Activated naive CD8-positive, alpha-beta T cell treated with anti-CD3 and anti-CD28 coated beads for 36 hours (primary cell): ENCODE measurements around the gene THYN1. TPM values are rescaled to one million over a fixed set of nuclear protein-coding genes. Genes with fewer than 3 reads are reported as not detected.

Experiments
- DNase-seq: peaks from one replicate; pipeline ENCODE4 v3.0.0; 2021
- H3K27ac Mint-ChIP-seq: one replicate; pipeline ENCODE4 v1.8.0; 2022; ENCODE audit warnings: mild to moderate bottlenecking, moderate library complexity, mixed read lengths
- H3K27me3 Mint-ChIP-seq: one replicate; pipeline ENCODE4 v1.8.0; 2022; ENCODE audit warnings: mild to moderate bottlenecking, mixed read lengths
- H3K36me3 Mint-ChIP-seq: one replicate; pipeline ENCODE4 v1.8.0; 2021; ENCODE audit warnings: mild to moderate bottlenecking, mixed read lengths
- H3K4me1 Mint-ChIP-seq: one replicate; pipeline ENCODE4 v1.8.0; 2021; ENCODE audit warnings: mixed read lengths
- H3K4me3 Mint-ChIP-seq: one replicate; pipeline ENCODE4 v1.8.0; 2022; ENCODE audit warnings: mild to moderate bottlenecking, moderate library complexity, mixed read lengths
- H3K9me3 Mint-ChIP-seq: one replicate; pipeline ENCODE4 v1.8.0; 2022; ENCODE audit warnings: mixed read lengths
- total RNA-seq, 2 experiments: library from RNA; stranded (reverse); gene quantifications; one replicate each; pipeline ENCODE4 v1.2.3, GENCODE V29; 2021

The THYN1 gene
- total RNA-seq, 2 experiments from 2014 or later = 79.5 to 79.8 TPM

DNA sequence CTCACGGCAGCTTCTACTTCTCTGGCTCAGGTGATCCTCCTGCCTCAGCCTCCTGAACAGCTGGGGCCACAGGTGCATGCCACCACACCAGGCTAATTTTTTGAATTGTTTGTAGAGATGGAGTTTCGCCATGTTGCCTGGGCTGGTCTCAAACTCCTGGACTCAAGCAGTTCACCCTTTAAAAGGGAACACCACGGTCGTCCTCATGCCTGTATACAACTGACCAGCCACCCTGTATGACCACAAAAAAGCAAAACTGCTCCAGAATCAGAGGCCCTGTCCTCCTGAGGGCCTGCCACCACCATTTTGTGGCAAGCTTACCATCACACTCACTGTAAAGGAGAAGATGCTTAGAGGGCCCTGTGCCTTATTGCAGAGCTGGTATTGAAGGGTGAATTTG lies 25.2 kb upstream of the THYN1 start:
- DNase-seq = no peak
- Mint-ChIP-seq H3K9me3 (no peaks in the 10 kb centered on the region), H3K4me1 (peaks cover 25% of the 10 kb centered on the region), H3K4me3 (no peak overlapping the region), H3K36me3 (peaks cover 21% of the 10 kb centered on the region), H3K27me3 (peaks cover 9% of the 10 kb centered on the region), H3K27ac (no peak overlapping the region)

DNA sequence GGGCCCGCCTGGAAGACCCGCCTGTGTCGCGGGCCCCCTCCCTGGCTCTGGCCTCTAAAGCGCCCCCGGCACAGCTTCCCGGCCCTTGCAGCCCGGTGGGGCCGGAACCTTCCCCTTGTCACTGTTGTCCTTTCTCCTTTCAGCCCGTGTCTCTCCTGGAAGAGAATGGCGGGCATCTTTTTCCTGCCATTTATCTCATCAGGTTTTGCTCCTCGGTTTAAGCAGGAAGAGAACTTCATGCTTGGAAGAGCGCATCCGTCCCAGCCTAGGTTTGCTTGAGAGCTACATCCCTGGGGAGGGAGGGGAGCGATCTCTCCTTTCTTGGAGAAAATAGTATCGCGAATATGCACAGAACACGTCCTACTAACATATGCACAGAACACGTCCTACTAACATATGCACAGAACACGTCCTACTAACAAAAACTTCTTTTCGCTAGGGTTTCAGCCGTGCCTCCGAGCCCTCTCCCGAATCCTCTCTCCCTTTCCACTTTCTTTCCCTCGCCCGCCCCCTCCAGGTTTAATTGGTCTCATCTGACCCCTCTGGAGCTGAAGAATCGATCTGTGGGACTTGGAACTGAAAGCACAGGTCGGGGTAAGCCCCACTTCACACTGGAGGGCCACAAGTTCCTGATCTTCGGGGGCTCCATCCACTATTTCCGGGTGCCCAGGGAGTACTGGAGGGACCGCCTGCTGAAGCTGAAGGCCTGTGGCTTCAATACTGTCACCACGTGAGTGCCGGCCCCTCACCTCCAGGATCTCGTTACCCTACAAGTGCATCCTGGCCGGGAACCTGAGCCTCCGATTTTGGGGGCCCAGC lies 24.2 kb upstream of the THYN1 start:
- Mint-ChIP-seq H3K4me3 (peak overlapping the region; percentile 86), H3K27ac (peak overlapping the region; percentile 72), H3K36me3 (peaks cover 21% of the 10 kb centered on the region), H3K9me3 (no peaks in the 10 kb centered on the region), H3K4me1 (peaks cover 34% of the 10 kb centered on the region), H3K27me3 (peaks cover 9% of the 10 kb centered on the region)
- DNase-seq = no peak

DNA sequence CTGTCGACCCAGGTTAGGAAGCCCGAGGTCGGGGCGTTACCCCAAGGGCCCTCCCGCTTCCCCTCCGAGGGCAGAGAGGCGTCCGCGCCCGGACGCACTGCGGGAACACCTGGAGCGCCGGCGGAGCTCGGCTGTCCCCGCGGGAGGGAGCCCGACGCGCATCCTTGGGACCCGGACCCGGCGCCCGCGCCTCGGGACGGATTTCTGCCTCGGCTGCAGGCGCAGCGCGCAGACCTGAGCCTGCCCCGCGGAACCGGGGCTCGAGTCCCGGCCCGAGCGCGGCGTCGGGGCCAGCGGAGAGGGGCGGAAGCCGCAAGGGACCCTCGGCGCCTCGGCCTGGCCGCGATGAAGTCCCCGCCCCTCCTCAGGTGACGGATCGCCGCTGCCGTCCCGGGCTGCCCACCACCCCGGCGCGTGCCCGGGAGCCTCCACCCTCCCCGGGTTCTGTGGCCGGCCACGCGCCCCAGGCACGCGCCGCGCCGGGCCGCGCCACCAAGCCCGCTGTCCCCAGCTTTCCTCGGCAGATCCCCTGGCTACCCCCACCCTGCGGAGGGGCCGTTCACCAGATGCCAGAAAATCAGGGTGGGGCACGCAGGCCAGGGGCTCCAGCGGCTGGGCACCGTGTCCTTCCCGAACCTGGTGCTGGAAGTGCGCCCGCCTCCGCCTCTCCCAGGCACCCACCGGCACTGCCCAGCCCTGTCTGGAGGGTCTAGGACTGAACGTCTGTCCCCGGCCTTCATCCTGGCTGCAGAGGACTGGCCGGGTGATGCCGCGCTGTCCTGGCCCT lies 23.4 kb upstream of the THYN1 start:
- Mint-ChIP-seq H3K36me3 (peaks cover 21% of the 10 kb centered on the region), H3K27ac (peak overlapping the region; percentile 95), H3K4me3 (peak overlapping the region; percentile 87), H3K4me1 (peaks cover 36% of the 10 kb centered on the region), H3K27me3 (peaks cover 9% of the 10 kb centered on the region), H3K9me3 (no peaks in the 10 kb centered on the region)
- DNase-seq = no peak

DNA sequence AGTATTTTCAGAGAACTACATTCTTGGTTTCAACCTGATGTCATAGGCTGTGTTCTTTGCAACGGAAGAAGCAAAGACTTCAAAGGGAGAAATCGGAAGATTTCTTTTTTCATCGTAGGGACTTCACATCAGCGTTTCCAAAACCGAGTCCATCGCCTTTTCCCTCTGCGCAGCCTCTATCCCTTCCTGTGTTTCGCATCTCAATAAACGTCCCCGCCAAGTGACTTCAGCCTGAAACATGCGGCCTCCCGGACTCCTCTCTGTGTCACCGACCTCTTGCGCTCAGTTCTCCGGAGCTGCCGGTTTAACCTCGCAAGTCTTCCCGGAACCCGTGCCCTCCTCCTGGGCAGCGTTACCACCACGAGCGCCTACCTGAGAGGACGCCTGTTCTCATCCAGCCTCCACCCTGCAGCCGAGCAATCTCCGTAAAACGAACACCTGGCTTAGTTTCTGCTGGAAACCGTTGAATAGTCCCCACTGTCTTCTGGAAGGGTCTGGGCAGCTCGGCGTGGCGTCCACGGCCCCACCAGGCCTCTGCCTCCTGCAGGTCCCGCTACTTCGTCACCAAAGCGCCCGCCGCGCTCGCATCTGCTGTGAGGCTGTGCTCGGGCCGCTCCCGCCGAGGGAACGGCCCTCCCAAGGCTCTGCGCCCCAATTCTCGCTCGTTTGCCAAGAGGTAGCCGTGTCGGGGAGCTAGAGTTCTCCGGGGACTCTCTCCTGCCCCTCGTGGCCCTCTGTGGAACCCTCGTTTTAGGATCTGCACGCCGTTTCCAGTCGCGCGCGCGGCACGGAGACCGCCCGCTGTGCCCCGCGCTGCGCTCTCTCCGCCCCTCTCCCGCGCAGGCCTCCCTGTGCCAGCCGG lies 22.6 kb upstream of the THYN1 start, which contains the start of gene GLB1L3:
Gene GLB1L3, plus strand, starts transcription at position 846 of the 862 bp plus-strand sequence. CDS start 362 bp downstream, outside the sequence.
- Mint-ChIP-seq H3K27me3 (peaks cover 9% of the 10 kb centered on the region), H3K4me1 (peaks cover 43% of the 10 kb centered on the region), H3K27ac (peak within 1 kb of the TSS; percentile 95), H3K4me3 (peak within 1 kb of the TSS; percentile 87), H3K9me3 (no peaks in the 10 kb centered on the region), H3K36me3 (peaks cover 21% of the 10 kb centered on the region)
- DNase-seq = peak; percentile 84

DNA sequence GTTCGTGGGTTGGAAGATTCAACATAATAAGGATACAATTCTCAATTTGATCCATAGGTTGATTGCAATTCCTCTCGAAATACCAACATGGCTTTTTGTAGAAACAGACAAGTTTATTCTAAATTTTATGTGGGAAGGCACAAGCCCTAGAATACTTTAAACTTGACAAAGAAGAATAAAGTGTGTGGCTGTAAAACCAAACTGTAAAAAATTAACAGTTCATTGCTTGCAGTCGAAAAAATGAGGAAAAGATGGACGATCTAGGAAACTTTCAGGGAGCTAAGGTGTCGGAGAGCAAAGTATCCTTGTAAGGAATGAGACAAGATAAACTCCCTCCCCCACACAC lies 22.0 kb upstream of the THYN1 start:
- H3K9me3 Mint-ChIP-seq = no peaks in the 10 kb centered on the region
- H3K27me3 Mint-ChIP-seq = peaks cover 9% of the 10 kb centered on the region
- peak overlapping the region; percentile 87 for H3K4me3 Mint-ChIP-seq
- DNase-seq = no peak
- H3K4me1 Mint-ChIP-seq = peaks cover 49% of the 10 kb centered on the region
- H3K27ac Mint-ChIP-seq = peak overlapping the region; percentile 95
- H3K36me3 Mint-ChIP-seq = peaks cover 21% of the 10 kb centered on the region

DNA sequence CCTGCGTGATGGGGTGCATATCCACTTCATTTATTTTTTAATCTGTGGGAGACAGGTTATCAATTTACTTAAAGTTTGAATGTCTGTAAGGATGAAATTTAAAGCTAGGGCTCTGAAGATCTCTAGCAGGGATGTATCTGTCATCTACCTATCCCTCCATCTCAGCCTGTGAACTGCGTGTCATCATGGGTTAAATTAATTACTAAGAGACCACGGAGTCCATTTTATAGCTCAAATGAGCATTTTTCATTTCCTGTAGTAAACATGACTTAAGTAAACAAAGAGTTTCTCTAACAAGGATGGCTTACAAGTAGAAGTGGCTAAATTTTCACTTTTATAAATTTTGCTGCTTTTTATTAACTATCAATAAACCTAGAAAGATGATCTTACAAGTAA lies 20.2 kb upstream of the THYN1 start:
- H3K27ac Mint-ChIP-seq = no peak overlapping the region
- H3K9me3 Mint-ChIP-seq = no peaks in the 10 kb centered on the region
- H3K27me3 Mint-ChIP-seq = peaks cover 4% of the 10 kb centered on the region
- no peak overlapping the region for H3K4me3 Mint-ChIP-seq
- peaks cover 47% of the 10 kb centered on the region for H3K4me1 Mint-ChIP-seq
- DNase-seq = no peak
- H3K36me3 Mint-ChIP-seq = peaks cover 9% of the 10 kb centered on the region

DNA sequence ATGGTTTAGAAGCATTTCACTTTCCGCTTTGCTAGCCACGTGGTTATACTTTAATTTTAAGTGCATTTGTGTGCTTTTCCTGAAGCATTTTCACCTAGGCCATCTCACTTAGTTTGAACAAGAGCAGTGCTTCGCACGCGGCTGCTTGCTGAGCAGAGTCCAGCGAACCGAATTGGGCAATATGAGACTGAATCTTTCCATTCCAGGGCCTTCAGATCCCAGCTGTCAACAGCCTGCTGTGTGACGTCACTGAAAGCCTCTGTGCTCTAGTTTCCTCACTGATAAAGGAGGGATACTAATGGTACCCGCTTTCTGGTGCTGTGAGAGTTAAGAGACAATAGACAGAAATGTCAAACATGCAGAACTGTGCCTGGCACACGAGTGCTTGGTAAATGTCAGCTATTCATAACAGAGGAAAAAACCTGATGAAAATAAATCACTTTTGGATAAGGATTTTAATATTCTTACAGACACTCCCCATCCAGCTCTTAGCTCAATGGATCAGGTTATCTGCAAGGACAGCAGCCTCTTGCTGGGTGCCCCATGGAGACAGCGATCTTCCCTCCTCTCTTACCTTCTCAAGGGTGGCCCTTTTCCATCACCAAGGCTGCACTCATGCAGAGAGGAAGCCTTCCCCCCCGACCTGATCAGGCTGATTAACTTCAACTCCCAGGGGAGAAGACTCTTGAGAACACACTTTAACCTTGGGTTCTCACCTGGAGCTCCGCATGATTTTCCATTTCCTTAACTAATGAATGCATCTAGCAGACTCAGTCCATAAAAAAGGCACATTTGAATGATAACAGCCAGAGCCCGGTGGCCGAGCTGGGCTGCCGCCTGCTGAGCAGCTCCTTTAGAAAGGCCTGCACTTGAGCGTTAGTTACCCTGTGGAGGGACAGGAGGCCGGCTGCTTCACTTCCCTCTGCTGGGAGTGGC lies 19.5 kb upstream of the THYN1 start:
- peaks cover 4% of the 10 kb centered on the region for H3K27me3 Mint-ChIP-seq
- H3K36me3 Mint-ChIP-seq = peaks cover 5% of the 10 kb centered on the region
- peak overlapping the region; percentile 32 for H3K4me3 Mint-ChIP-seq
- no peaks in the 10 kb centered on the region for H3K9me3 Mint-ChIP-seq
- no peak overlapping the region for H3K27ac Mint-ChIP-seq
- no peak for DNase-seq
- H3K4me1 Mint-ChIP-seq = peaks cover 45% of the 10 kb centered on the region

DNA sequence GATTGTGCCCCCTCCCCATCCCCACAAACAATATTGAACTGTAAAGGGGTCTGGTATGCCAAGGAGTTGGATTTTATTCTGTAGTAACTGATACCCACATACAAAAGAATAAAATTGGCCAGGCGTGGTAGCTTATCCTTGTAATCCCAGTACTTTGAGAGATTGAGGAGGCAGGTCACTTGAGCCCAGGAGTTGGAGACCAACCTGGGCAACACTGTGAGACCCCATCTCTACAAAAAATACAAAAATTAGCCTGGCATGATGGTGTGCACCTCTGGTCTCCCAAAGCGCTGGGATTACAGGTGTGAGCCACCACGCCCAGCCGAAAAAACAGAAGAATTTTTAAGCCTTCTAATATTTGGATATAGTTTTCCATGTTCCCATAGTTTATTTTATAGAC lies 18.8 kb upstream of the THYN1 start:
- Mint-ChIP-seq H3K27me3 (no peaks in the 10 kb centered on the region), H3K27ac (no peak overlapping the region), H3K4me3 (no peak overlapping the region), H3K36me3 (no peaks in the 10 kb centered on the region), H3K4me1 (peaks cover 42% of the 10 kb centered on the region), H3K9me3 (no peaks in the 10 kb centered on the region)
- DNase-seq = no peak

DNA sequence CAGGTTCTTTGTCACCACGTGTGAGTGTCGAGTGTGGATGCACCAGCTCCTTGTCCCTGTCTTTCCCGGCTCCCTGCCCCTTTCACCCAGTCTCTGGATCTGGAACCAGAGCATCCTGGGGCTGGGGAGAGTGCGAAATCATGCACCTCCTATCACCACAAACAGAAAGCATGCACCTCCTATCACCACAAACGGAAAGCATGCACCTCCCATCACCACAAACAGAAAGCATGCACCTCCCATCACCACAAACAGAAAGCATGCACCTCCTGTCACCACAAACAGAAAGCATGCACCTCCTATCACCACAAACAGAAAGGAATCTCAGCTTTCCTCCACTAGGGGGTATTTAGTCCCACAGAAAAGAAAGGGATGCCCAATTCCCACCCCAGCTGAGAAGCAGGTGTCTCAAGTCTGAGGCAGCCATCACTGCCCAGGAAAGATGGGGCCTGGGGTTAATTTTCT lies 17.1 kb upstream of the THYN1 start:
- DNase-seq = peak; percentile 14
- Mint-ChIP-seq H3K27ac (no peak overlapping the region), H3K4me3 (no peak overlapping the region), H3K36me3 (no peaks in the 10 kb centered on the region), H3K9me3 (no peaks in the 10 kb centered on the region), H3K4me1 (peaks cover 43% of the 10 kb centered on the region), H3K27me3 (no peaks in the 10 kb centered on the region)

DNA sequence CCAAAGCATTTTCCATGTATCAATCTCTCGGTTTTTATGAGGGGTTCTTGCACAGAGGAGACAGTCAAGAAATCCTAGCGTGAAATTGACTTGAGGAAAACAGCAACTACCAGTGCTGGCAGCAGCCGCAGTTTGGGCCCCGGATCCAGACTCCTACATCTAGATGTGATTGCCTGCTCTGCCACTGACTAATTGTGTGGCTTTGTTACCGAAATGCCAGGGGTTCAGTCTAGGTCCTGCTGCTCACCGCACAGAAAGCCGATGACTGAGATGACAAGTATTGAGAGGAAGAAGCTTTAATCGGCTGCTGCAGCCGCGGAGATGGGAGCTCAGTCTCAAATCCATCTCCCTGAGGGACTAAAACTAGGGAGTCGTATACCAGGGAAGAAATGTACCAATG lies 14.8 kb upstream of the THYN1 start:
- H3K4me1 Mint-ChIP-seq = peaks cover 23% of the 10 kb centered on the region
- no peaks in the 10 kb centered on the region for H3K27me3 Mint-ChIP-seq
- H3K27ac Mint-ChIP-seq = no peak overlapping the region
- H3K4me3 Mint-ChIP-seq = no peak overlapping the region
- H3K9me3 Mint-ChIP-seq = no peaks in the 10 kb centered on the region
- H3K36me3 Mint-ChIP-seq = no peaks in the 10 kb centered on the region
- no peak for DNase-seq

DNA sequence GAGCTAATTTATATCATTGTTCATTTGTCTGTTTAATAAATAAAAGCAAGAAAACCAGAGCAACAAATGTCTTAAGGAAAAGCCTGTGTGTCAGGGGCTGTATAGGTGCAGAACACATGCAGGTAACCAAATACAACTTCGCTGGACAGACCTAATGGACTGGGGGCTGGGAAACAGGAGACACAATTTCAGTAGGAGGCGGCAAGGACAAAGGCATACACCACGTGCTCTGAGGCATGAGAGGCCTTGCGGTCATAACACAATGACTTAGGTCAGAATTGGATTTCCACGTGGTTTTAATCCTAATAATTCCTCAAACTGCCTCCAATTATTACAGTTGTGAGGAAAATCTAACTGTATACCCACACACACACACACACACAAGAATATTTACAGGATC lies 14.3 kb upstream of the THYN1 start:
- peaks cover 19% of the 10 kb centered on the region for H3K4me1 Mint-ChIP-seq
- no peak overlapping the region for H3K4me3 Mint-ChIP-seq
- no peak overlapping the region for H3K27ac Mint-ChIP-seq
- H3K9me3 Mint-ChIP-seq = no peaks in the 10 kb centered on the region
- no peaks in the 10 kb centered on the region for H3K36me3 Mint-ChIP-seq
- no peak for DNase-seq
- H3K27me3 Mint-ChIP-seq = no peaks in the 10 kb centered on the region

DNA sequence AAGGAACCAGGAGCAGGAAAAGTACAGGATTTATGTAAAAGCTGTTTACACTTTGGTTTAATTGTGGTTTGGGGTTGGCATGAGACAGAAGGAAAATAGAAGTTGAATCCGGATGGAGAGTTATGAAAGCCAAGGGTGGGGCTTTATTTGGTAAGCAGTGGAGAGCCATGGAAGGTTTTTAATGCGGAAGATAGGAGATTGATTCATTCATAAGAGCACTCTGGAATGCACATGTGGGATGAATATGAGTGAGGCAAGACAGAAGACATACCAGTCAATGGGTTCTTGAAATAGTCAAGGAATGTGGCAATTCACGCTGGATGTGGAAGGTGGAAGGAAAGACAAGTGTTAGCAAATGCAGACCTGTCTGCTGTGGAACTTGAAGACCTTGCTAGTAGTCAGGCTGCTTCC lies 13.7 kb upstream of the THYN1 start:
- H3K36me3 Mint-ChIP-seq = no peaks in the 10 kb centered on the region
- H3K4me3 Mint-ChIP-seq = no peak overlapping the region
- no peak overlapping the region for H3K27ac Mint-ChIP-seq
- no peaks in the 10 kb centered on the region for H3K27me3 Mint-ChIP-seq
- H3K4me1 Mint-ChIP-seq = peaks cover 17% of the 10 kb centered on the region
- DNase-seq = no peak
- no peaks in the 10 kb centered on the region for H3K9me3 Mint-ChIP-seq

DNA sequence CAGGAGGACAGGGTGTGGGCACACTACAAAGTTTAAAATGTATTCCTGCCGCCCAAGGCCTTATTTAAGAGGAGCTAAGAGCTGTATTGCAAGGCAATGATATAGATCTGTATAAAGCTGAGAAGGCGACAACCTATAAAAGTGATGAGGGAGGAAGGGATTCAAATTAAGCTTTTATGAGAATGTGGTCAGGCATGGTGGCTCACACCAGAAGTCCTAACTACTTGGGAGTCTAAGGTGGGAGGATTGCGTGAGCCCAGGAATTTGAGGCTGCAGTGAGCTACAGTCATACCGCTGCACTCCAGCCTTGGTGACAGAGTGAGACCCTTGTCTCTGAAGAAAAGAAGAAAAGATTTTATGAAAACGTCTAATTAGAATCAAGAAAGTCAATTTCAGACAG lies 13.3 kb upstream of the THYN1 start:
- no peak for DNase-seq
- Mint-ChIP-seq H3K9me3 (no peaks in the 10 kb centered on the region), H3K36me3 (no peaks in the 10 kb centered on the region), H3K27me3 (no peaks in the 10 kb centered on the region), H3K27ac (no peak overlapping the region), H3K4me1 (peaks cover 15% of the 10 kb centered on the region), H3K4me3 (no peak overlapping the region)
